Measurements from ENCODE around the gene FDX2.
"Not testable (repeated sequence)": the region's sequence is repeated elsewhere in the genome, so short reads cannot be mapped to it uniquely, and the experiment has no call there.

The FDX2 gene

DNA sequence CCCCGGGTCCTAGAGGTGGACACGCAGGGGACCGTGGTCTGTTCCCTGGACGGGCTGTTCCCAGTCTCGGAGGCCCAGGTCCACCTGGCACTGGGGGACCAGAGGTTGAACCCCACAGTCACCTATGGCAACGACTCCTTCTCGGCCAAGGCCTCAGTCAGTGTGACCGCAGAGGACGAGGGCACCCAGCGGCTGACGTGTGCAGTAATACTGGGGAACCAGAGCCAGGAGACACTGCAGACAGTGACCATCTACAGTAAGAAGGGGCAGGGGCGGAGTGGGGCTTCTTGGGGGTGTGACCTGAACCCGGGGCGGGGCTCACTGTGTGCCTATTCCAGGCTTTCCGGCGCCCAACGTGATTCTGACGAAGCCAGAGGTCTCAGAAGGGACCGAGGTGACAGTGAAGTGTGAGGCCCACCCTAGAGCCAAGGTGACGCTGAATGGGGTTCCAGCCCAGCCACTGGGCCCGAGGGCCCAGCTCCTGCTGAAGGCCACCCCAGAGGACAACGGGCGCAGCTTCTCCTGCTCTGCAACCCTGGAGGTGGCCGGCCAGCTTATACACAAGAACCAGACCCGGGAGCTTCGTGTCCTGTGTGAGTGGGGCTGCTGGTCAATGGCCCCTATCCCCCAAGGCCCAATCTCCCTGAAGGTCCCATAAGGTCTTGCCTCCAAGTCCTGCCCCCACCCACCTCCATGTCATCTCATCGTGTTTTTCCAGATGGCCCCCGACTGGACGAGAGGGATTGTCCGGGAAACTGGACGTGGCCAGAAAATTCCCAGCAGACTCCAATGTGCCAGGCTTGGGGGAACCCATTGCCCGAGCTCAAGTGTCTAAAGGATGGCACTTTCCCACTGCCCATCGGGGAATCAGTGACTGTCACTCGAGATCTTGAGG lies 31.5 kb downstream of the FDX2 start:
- DNase-seq (ENCODE audit: low spot score) = no peak

DNA sequence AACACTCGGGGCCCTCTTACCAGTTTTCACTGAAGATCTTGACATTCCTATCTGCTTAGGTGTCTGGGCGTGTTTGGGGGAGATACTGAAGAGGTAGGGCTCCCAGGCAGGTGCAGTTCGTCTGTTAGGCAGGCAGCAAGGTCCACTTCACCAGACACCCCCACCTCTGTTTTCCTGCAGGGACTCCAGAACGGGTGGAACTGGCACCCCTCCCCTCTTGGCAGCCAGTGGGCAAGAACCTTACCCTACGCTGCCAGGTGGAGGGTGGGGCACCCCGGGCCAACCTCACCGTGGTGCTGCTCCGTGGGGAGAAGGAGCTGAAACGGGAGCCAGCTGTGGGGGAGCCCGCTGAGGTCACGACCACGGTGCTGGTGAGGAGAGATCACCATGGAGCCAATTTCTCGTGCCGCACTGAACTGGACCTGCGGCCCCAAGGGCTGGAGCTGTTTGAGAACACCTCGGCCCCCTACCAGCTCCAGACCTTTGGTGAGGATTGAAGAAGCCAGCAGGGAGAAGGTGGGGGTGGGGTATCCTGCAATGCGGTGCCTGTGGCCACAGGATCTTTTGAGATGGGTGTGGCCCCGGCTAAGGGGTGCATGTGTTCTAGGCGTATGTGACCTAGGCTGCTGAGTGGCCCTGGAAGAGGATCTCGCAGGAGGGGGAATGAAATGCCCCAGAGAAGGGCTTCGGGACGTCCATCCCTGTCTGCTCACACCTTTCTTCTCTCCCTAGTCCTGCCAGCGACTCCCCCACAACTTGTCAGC lies 32.3 kb downstream of the FDX2 start:
- DNase-seq (ENCODE audit: low spot score) = no peak

GRCh38 chr19:10282043-10282442 lies 33.8 kb downstream of the FDX2 start:
- not testable (repeated sequence) for DNase-seq (ENCODE audit: low spot score)

DNA sequence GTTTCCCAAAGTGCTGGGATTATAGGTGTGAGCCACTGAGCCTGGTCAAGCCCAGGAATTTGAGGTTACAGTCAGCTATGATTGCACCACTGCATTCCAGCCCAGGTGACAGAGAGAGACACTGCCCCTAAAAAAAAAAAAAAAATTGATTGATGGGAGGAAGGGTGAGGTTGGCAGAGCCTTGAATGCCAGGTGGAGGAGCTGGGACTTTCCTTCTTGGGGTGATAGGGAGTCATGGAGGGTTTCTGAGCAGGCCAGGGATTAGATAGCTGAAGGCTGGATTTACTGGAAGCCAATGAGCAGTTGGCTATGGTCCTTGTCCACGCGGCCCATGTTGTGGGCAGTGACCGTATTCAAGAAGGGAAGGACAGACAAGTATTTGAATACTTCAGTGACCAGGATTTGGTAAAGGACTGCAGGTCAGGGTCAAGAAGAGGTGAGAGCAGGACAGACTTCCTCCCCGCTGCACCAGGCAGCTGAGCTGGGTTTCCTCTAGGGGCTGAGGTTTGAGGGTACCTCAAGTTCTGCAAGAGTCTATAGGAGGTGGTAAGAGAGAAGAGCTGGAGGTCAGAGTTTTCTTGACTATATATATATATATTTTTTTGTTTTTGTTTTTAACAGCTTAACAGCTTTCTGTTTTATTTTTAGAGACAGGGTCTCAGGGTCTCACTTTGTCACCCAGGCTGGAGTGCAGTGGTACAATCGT lies 35.9 kb downstream of the FDX2 start:
- DNase-seq (ENCODE audit: low spot score) = no peak

- DNase-seq (ENCODE audit: low spot score) = no peak
Measured at GRCh38 chr19:10278935-10279334, 36.9 kb downstream of the FDX2 start.

DNA sequence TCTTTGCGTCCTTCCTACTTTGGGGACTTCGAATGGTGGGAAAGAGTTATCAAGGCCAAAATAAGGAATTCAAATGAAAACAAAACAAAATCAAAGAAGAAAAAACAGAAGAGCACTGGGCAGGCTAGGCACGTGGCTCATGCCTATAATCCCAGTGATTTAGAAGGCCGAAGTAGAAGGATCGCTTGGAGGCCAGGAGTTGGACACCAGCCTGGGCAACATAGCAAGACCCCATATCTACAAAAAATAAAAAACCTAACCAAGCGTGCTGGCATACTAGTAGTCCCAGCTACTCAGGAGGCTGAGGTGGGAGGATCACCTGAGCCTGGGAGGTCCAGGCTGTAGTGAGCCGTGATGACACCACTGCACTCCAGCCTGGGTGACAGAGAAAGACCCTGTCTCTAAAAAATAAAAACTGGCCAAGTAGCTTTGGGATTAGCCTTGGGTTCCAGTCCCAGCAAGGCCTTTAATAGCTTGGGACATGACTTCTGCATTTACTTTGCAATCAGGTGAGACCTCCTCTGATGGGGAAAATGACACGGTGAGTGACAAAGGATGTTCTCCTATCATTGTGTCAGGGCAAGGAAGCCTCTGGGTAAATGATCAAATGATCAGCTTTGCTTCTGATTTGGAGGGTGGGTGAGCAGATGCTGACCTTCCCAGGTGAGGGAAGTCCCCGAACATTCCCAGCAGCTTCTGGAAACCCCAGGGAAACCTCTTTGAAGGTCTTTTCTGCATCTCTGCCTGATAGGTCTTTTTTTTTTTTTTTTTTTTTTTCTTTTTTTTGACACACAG lies 37.8 kb downstream of the FDX2 start:
- DNase-seq (ENCODE audit: low spot score) = no peak

GRCh38 chr19:10274589-10274988 lies 41.2 kb downstream of the FDX2 start:
- DNase-seq (ENCODE audit: low spot score) = no peak

DNA sequence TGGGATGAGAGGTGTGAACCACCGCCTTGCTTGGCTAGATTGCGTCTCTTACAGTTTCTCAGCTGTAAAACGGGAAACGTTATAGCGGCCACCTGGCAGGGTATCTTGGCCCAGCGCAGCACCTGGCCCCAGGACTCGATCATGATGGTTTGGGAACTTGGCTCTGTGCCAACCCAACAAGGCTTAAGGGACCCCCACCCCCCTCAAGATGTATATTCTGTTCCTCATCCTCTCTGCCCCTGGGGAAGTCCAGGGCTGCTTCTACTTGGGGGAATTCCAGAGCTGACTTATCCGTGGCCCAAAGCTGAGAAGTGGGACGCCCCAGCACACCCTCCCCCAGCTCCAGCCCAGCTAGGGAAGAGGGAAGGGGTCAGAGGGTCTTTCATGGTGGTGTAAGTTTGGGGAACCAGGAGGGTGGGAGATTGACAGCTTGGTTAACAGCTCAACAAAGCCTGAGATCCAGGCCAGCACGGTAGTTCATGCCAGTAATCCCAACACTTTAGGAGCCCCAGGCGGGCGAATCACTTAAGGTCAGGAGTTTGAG lies 44.2 kb downstream of the FDX2 start:
- DNase-seq (ENCODE audit: low spot score) = no peak

DNA sequence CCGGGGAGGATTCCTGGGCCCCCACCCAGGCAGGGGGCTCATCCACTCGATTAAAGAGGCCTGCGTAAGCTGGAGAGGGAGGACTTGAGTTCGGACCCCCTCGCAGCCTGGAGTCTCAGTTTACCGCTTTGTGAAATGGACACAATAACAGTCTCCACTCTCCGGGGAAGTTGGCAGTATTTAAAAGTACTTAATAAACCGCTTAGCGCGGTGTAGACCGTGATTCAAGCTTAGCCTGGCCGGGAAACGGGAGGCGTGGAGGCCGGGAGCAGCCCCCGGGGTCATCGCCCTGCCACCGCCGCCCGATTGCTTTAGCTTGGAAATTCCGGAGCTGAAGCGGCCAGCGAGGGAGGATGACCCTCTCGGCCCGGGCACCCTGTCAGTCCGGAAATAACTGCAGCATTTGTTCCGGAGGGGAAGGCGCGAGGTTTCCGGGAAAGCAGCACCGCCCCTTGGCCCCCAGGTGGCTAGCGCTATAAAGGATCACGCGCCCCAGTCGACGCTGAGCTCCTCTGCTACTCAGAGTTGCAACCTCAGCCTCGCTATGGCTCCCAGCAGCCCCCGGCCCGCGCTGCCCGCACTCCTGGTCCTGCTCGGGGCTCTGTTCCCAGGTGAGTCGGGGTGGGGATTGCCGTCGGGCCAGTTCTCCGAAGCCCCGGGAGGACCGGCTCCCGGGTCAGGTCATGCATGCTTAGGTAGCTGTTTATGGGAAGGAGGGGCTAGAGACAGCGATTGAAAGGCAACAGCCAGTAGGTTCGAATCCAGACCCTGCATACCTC lies 45.0 kb downstream of the FDX2 start, which contains the start of gene ICAM1:
Gene ICAM1, plus strand, starts transcription at position 505 of the 779 bp plus-strand sequence. Its CDS starts 40 bp downstream, at position 545.
- peak; percentile 74 for DNase-seq (ENCODE audit: low spot score)

- no peak for DNase-seq (ENCODE audit: low spot score)
Measured at GRCh38 chr19:10270180-10270615, 45.6 kb downstream of the FDX2 start.

DNA sequence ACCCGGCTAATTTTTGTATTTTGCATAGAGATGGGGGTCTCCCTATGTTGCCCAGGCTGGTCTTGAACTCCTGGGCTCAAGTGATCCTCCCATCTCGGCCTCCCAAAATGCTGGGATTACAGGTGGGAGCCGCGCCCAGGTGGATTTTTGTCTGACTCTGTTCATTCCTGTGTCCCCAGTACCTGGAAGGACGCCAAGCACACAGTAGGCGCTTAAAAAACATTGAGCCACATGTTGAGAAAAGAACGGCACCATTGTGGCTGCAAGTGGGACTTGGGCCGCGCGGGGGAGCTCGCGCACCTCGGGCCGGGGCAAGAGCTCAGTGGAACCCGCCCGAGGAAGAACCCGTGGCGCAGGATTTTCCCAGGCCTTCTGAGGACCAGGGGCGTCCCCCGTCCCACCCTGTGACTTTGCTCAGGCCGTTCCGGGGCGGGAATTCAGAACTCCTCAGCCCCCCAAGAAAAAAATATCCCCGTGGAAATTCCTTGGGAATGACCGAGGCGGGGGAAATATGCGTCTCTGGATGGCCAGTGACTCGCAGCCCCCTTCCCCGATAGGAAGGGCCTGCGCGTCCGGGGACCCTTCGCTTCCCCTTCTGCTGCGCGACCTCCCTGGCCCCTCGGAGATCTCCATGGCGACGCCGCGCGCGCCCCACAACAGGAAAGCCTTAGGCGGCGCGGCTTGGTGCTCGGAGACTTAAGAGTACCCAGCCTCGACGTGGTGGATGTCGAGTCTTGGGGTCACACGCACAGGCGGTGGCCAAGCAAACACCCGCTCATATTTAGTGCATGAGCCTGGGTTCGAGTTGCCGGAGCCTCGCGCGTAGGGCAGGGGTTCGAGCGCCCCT lies 46.3 kb downstream of the FDX2 start:
- peak; percentile 86 for DNase-seq (ENCODE audit: low spot score)

DNA sequence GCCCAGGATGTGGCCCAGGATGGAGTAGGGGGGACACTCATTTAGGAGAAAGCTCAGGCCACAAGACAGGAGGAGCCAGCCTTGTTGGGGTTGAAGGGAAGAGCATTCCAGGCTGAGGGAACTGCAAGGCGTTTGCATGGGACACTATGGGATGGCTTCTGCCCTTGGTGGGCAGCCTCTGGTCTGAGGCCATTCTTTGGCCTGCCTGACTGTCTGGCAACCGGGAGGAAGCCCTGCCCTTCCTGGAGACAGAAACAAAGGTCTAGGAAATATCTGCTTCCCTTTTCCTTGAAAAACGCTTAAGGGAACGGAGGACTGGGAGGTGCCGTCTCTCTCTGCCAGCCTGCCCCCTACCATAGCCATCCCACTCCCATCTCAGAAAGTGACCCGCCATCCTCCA lies 47.7 kb downstream of the FDX2 start:
- no peak for DNase-seq (ENCODE audit: low spot score)

DNA sequence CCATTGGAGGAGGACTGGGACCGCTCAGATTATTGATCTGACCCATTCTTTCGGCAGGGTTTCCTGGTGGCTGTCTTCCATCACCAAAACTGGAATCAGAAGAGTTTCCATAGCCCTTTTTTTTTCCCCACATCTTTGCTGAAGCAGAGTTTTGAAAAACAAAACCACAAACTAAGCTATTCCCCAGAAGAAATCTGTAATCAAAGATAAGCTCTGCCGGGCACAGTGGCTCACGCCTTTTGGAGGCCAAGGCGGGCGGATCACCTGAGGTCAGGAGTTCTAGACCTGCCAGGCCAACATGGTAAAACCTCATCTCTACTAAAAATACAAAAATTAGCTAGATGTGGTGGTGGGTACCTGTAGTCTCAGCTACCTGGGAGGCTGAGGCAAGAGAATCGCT lies 49.1 kb downstream of the FDX2 start:
- DNase-seq (ENCODE audit: low spot score) = no peak

DNA sequence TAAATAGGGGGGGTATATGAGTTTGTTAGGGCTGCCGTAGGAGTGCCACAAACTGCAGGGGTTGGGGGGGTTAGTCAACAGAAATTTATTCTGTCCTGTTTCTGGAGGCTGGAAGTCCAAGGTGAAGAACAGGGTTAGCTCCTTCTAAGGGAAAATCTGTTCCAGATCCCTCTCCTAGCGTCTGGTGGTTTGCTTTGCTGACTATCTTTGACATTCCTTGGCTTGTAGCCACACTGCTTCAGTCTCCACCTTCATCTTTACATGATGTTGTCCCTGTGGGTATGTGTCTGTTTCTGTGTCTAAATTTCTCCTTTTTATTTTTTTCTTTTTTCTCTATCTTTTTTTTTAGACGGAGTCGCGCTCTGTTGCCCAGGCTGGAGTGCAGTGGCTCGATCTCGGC lies 53.0 kb downstream of the FDX2 start:
- no peak for DNase-seq (ENCODE audit: low spot score)

DNA sequence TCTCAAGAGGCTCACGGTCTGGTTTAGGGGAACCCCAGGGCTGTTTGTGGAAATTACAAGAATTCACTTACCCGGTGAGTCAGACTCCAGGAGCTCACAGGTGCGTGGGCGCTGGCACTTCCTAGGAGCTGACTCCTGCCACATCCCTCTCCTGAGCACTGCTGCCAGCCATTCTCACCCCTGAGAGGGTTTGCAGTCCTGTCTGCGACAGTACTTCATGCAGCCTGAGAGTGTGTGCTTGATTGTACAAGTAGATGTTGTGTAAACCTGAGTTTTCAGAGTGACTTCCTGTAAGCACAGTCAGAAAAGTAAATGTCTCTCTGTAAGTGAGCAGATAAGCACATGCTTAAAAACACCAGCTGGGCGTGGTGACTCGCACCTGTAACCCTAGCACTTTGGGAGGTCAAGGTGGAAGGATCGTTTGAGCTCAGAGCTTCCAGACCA lies 55.7 kb downstream of the FDX2 start:
- no peak for DNase-seq (ENCODE audit: low spot score)
